IMR-90 (cell line): Measurements from ENCODE around the gene CHST10. TPM values are rescaled to one million over a fixed set of nuclear protein-coding genes. Genes with fewer than 3 reads are reported as not detected.

Experiments
- ATAC-seq: fragments of 200-7000 bp; cut with Tn5 transposase; 2 replicates; pipeline ENCODE4 v1.9.1; 2020; ENCODE audit warnings: low read depth, mild to moderate bottlenecking, moderate library complexity
- BruUV-seq: library from RNA; stranded (reverse); fragments of 400-500 nt; replicated peaks from 2 replicates; lab custom pipeline; 2021; lab: Mats Ljungman, UMichigan
- CTCF ChIA-PET: fragments of 300-600 bp; formaldehyde crosslinking; extraction: SDS; loops from one replicate; lab custom pipeline; 2021; ENCODE audit warnings: antibody characterized with exemption; lab: Yijun Ruan, JAX
- POLR2A ChIA-PET: fragments of 300-600 bp; sonication (Branson Sonifier 250); formaldehyde crosslinking; loops from one replicate; lab custom pipeline; 2022; ENCODE audit warnings: antibody characterized with exemption; ENCODE audit not compliant: unreplicated experiment; lab: Charles Lee
- DNase-seq: peaks from one replicate; pipeline ENCODE4 v3.0.0; 2013
- H2AFZ ChIP-seq: replicated peaks from 2 replicates; pipeline ENCODE3; 2013; ENCODE audit warnings: low read length, mild to moderate bottlenecking; ENCODE audit not compliant: poor library complexity
- H2AK5ac ChIP-seq: 2 replicates; pipeline ENCODE4 v1.6.1; 2013; ENCODE audit warnings: low read depth, low read length, inconsistent platforms
- H2AK9ac ChIP-seq: replicated peaks from 2 replicates; pipeline ENCODE3; 2013; ENCODE audit warnings: mild to moderate bottlenecking, low read depth, low read length, moderate library complexity; ENCODE audit not compliant: poor library complexity
- H2BK120ac ChIP-seq: 2 replicates; pipeline ENCODE4 v1.6.1; 2013; ENCODE audit warnings: low read depth, low read length, inconsistent platforms
- H2BK15ac ChIP-seq: 3 replicates; pipeline ENCODE4 v1.6.1; 2013; ENCODE audit warnings: low read depth, low read length, inconsistent platforms
- H2BK20ac ChIP-seq: 2 replicates; pipeline ENCODE4 v1.6.1; 2013; ENCODE audit warnings: low read depth, mild to moderate bottlenecking, inconsistent platforms, low read length, moderate library complexity
- H2BK5ac ChIP-seq: 2 replicates; pipeline ENCODE4 v1.6.1; 2013; ENCODE audit warnings: mild to moderate bottlenecking, low read depth, low read length, inconsistent platforms; ENCODE audit not compliant: poor library complexity, severe bottlenecking
- H3K14ac ChIP-seq: replicated peaks from 2 replicates; pipeline ENCODE4 v1.6.1; 2013; ENCODE audit warnings: low read depth, low read length, inconsistent platforms
- H3K18ac ChIP-seq: 2 replicates; pipeline ENCODE4 v1.6.1; 2013; ENCODE audit warnings: low read depth, low read length, control low read depth
- H3K23ac ChIP-seq: 2 replicates; pipeline ENCODE4 v1.6.1; 2013; ENCODE audit warnings: low read depth, low read length, inconsistent platforms
- H3K27ac ChIP-seq: 2 replicates; pipeline ENCODE4 v1.5.1; 2013; ENCODE audit warnings: mild to moderate bottlenecking, control low read depth, low read length; ENCODE audit not compliant: insufficient read depth
- H3K27me3 ChIP-seq: 2 replicates; pipeline ENCODE4 v1.6.1; 2013; ENCODE audit warnings: low read length; ENCODE audit not compliant: control insufficient read depth, insufficient read depth
- H3K36me3 ChIP-seq: 2 replicates; pipeline ENCODE4 v1.6.1; 2013; ENCODE audit warnings: low read length, mixed read lengths; ENCODE audit not compliant: control insufficient read depth, insufficient read depth
- H3K4ac ChIP-seq: 2 replicates; pipeline ENCODE4 v1.6.1; 2013; ENCODE audit warnings: low read depth, low read length, inconsistent platforms
- H3K4me1 ChIP-seq: 2 replicates; pipeline ENCODE4 v1.6.1; 2013; ENCODE audit warnings: low read length, mixed read lengths; ENCODE audit not compliant: control insufficient read depth, insufficient read depth
- H3K4me2 ChIP-seq: 2 replicates; pipeline ENCODE4 v1.6.1; 2013; ENCODE audit warnings: low read depth, mild to moderate bottlenecking, control low read depth, low read length, moderate library complexity
- H3K4me3 ChIP-seq: 2 replicates; pipeline ENCODE4 v1.5.1; 2013; ENCODE audit warnings: low read depth, mild to moderate bottlenecking, control low read depth, low read length, moderate library complexity; ENCODE audit not compliant: insufficient read depth
- H3K56ac ChIP-seq: 2 replicates; pipeline ENCODE4 v1.6.1; 2013; ENCODE audit warnings: low read length, inconsistent platforms; ENCODE audit not compliant: insufficient read depth; ENCODE audit errors: extremely low read depth
- H3K79me1 ChIP-seq, 2 experiments: 2 replicates each; pipeline ENCODE4 v1.6.1; 2013; ENCODE audit warnings: low read length in 2 of 2, inconsistent platforms in 1 of 2, low read depth in 1 of 2
- H3K9ac ChIP-seq: 2 replicates; pipeline ENCODE4 v1.6.1; 2013; ENCODE audit warnings: low read depth, low read length, control low read depth
- H3K9me1 ChIP-seq: 2 replicates; pipeline ENCODE4 v1.6.1; 2013; ENCODE audit warnings: low read length, inconsistent platforms; ENCODE audit not compliant: insufficient read depth
- H3K9me3 ChIP-seq: 2 replicates; pipeline ENCODE4 v1.6.1; 2013; ENCODE audit warnings: low read length; ENCODE audit not compliant: control insufficient read depth, insufficient read depth
- H4K20me1 ChIP-seq: 2 replicates; pipeline ENCODE4 v1.6.1; 2013; ENCODE audit warnings: low read length, inconsistent platforms; ENCODE audit not compliant: insufficient read depth
- H4K5ac ChIP-seq: 2 replicates; pipeline ENCODE4 v1.6.1; 2013; ENCODE audit warnings: mild to moderate bottlenecking, low read depth, low read length, control low read depth
- H4K8ac ChIP-seq, 2 experiments: 2 replicates each; pipeline ENCODE4 v1.6.1; 2013; ENCODE audit warnings: low read depth in 2 of 2, low read length in 2 of 2, control low read depth in 1 of 2, inconsistent platforms in 1 of 2
- H4K91ac ChIP-seq: 2 replicates; pipeline ENCODE4 v1.6.1; 2013; ENCODE audit warnings: low read depth, low read length, inconsistent platforms; ENCODE audit not compliant: insufficient read depth
- BHLHE40 ChIP-seq: fragments of 150-350 bp; IDR thresholded peaks from 2 replicates; pipeline ENCODE4 v1.6.1; 2016; ENCODE audit warnings: mild to moderate bottlenecking, low read depth, low read length
- CEBPB ChIP-seq: IDR thresholded peaks from 2 replicates; pipeline ENCODE4 v1.6.1; 2012; ENCODE audit warnings: low read depth, low read length, improper control_type of control experiment
- CHD1 ChIP-seq: IDR thresholded peaks from 2 replicates; pipeline ENCODE4 v1.6.1; 2012; ENCODE audit warnings: low read depth, low read length, improper control_type of control experiment
- FOS ChIP-seq: fragments of 150-350 bp; IDR thresholded peaks from 2 replicates; pipeline ENCODE4 v1.6.1; 2016; ENCODE audit warnings: low read depth, low read length
- MAFK ChIP-seq: IDR thresholded peaks from 2 replicates; pipeline ENCODE4 v1.6.1; 2012; ENCODE audit warnings: low read depth, low read length, improper control_type of control experiment
- MAZ ChIP-seq: IDR thresholded peaks from 2 replicates; pipeline ENCODE4 v1.6.1; 2012; ENCODE audit warnings: low read depth, mild to moderate bottlenecking, low read length, improper control_type of control experiment, moderate library complexity, borderline replicate concordance
- MXI1 ChIP-seq: IDR thresholded peaks from 2 replicates; pipeline ENCODE4 v1.6.1; 2012; ENCODE audit warnings: low read depth, mild to moderate bottlenecking, low read length, moderate library complexity, borderline replicate concordance
- NFE2L2 ChIP-seq: fragments of 150-350 bp; IDR thresholded peaks from 2 replicates; pipeline ENCODE4 v1.6.1; 2016; ENCODE audit warnings: low read depth, mild to moderate bottlenecking, low read length
- POLR2A ChIP-seq: IDR thresholded peaks from 2 replicates; pipeline ENCODE4 v1.6.1; 2012; ENCODE audit warnings: mild to moderate bottlenecking, low read depth, low read length
- RAD21 ChIP-seq: IDR thresholded peaks from 2 replicates; pipeline ENCODE4 v1.6.1; 2012; ENCODE audit warnings: low read length, improper control_type of control experiment
- RCOR1 ChIP-seq: IDR thresholded peaks from 2 replicates; pipeline ENCODE4 v1.6.1; 2012; ENCODE audit warnings: mild to moderate bottlenecking, low read length, improper control_type of control experiment; ENCODE audit not compliant: insufficient replicate concordance
- RFX5 ChIP-seq: IDR thresholded peaks from 2 replicates; pipeline ENCODE4 v1.8.0; 2012; ENCODE audit warnings: low read depth, mild to moderate bottlenecking, low read length, moderate library complexity
- SMC3 ChIP-seq: fragments of 150-350 bp; IDR thresholded peaks from 2 replicates; pipeline ENCODE4 v1.6.1; 2016; ENCODE audit warnings: low read depth, mild to moderate bottlenecking, antibody characterized with exemption, low read length, moderate library complexity
- USF2 ChIP-seq: fragments of 150-350 bp; IDR thresholded peaks from 2 replicates; pipeline ENCODE4 v1.6.1; 2017; ENCODE audit warnings: mild to moderate bottlenecking, antibody characterized with exemption, low read length, low read depth
- WGBS, 2 experiments: methylation state at CpG; one replicate each; pipeline versions ENCODE4 v1.1.5 to v1.1.7; 2013; ENCODE audit warnings: missing lambda C conversion rate in 2 of 2; ENCODE audit not compliant: insufficient read length in 1 of 2; ENCODE audit errors: extremely low coverage in 2 of 2; 5-methylcytosine and 5-hydroxymethylcytosine counted together
- dilution Hi-C: fragments of 300-500 bp; cut with HindIII; formaldehyde crosslinking; loops from one replicate; pipeline ENCODE4 v1.14.3; 2018; ENCODE audit warnings: low sequenced_read_pairs; ENCODE audit not compliant: unreplicated experiment
- in situ Hi-C: fragments of 300-500 bp; cut with MboI; formaldehyde crosslinking; loops from 3 replicates; pipeline ENCODE4 v1.14.3; 2019; ENCODE audit warnings: low sequenced_read_pairs, inconsistent platforms, mixed read lengths
- intact Hi-C: fragments of 100-400 bp; cut with micrococcal nuclease; formaldehyde crosslinking; loops from 2 replicates; pipeline ENCODE4 v1.10.0; 2022
- polyA plus RNA-seq, 3 experiments: library from polyadenylated mRNA; depleted of rRNA; stranded (reverse); fragments of >200 nt; gene quantifications; 2 replicates each; pipeline ENCODE4 v1.2.3, GENCODE V29; 2012; ENCODE audit warnings: low replicate concordance in 1 of 3
- total RNA-seq: library from RNA; depleted of rRNA; stranded (reverse); fragments of >200 nt; gene quantifications from 2 replicates; pipeline ENCODE4 v1.2.3, GENCODE V29; 2012
- TF ChIP-seq, protein P1 (sequence below): conservative IDR thresholded peaks from 2 replicates; pipeline ENCODE4 v1.5.1; 2012; ENCODE audit warnings: mild to moderate bottlenecking, low read depth, low read length, improper control_type of control experiment
- TF ChIP-seq, protein P2 (sequence below): fragments of 150-350 bp; IDR thresholded peaks from 2 replicates; pipeline ENCODE4 v1.6.1; 2016; ENCODE audit warnings: low read depth, mild to moderate bottlenecking, low read length, moderate library complexity, borderline replicate concordance

Gene CHST10
- total and polyA plus RNA-seq, 2 of the 4 experiments (the other 2 are of a cell fraction) = 6.9 to 8.6 TPM

DNA sequence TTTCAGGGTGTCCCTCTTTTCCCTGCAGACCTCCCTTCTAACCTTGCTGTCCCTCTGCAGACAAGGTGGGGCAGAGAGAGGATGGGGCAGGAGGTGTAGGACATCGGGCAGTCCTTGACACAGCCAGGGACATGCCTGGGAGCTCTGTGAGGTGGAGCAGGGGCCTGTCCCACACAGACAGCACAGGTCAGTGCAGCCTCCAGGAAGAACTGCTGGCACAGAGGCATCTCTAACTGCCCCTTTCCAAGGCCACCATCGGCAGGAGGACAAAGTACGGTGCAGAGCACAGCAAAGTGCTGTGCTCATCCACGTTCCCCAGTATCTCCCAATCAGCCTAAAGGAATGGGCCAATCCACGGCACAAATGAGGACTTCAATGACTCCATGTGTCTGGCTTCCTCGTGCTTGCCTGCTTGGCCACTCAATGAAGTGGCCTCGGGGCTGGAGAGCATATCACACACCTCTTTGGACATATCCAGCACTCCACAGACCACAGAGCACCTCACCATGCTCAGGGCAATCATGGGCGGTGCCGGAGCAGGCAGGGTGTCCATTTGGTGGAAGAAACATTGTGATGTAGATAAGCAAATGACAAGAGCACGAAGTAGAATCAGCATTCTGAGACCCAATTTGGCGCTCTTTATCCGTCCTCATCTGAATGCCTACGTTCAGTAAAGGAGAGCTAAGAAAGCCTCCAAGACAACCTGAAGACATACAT, 11.9 kb downstream of the CHST10 start:
- in situ Hi-C loops = no loop called here
- Histone ChIP-seq H3K27me3 (no peaks in the 10 kb centered on the region), H4K91ac (no peak overlapping the region), H3K4me2 (no peak overlapping the region), H4K20me1 (no peaks in the 10 kb centered on the region), H2BK120ac (no peak overlapping the region), H2BK20ac (no peak overlapping the region), H3K23ac (no peak overlapping the region), H3K36me3 (peaks cover 10% of the 10 kb centered on the region), H3K9me3 (no peaks in the 10 kb centered on the region), H3K14ac (no peak overlapping the region), H3K4ac (no peak overlapping the region), H3K4me1 (no peaks in the 10 kb centered on the region), H3K27ac (no peak overlapping the region), H2AK5ac (no peak overlapping the region), H4K5ac (no peak overlapping the region), H2BK5ac (no peak overlapping the region), H3K9me1 (0 out of 2 replicates have a peak, but pooled peaks cover 8% of the 10 kb centered on the region), H3K4me3 (no peak overlapping the region), H3K9ac (no peak overlapping the region), H2AFZ (no peak overlapping the region), H3K18ac (no peak overlapping the region), H3K79me1 (no peaks in the 10 kb centered on the region; a peak in 1 of 4 replicates), H2AK9ac (no peak overlapping the region), H4K8ac (no peak overlapping the region), H3K56ac (no peak overlapping the region), H2BK15ac (no peak overlapping the region)
- dilution Hi-C loops = no loop called here
- 97% methylated on average over 5 of the region's 13 CpGs; no CpG with 5 or more reads in 1 of the 2 experiments for WGBS, 2 experiments
- no TSS peak for BruUV-seq
- ChIA-PET POLR2A (no interaction called here), CTCF (no interaction called here)
- ATAC-seq (no peak), DNase-seq (no peak)
- TF ChIP-seq USF2 (no peak), MXI1 (no peak), MAZ (no peak), CEBPB (no peak), NFE2L2 (no peak), FOS (no peak), MAFK (no peak), RAD21 (no peak), POLR2A (no peak), CHD1 (no peak), SMC3 (no peak), RCOR1 (no peak), RFX5 (no peak), BHLHE40 (no peak)
- TF ChIP-seq, protein P1, sequence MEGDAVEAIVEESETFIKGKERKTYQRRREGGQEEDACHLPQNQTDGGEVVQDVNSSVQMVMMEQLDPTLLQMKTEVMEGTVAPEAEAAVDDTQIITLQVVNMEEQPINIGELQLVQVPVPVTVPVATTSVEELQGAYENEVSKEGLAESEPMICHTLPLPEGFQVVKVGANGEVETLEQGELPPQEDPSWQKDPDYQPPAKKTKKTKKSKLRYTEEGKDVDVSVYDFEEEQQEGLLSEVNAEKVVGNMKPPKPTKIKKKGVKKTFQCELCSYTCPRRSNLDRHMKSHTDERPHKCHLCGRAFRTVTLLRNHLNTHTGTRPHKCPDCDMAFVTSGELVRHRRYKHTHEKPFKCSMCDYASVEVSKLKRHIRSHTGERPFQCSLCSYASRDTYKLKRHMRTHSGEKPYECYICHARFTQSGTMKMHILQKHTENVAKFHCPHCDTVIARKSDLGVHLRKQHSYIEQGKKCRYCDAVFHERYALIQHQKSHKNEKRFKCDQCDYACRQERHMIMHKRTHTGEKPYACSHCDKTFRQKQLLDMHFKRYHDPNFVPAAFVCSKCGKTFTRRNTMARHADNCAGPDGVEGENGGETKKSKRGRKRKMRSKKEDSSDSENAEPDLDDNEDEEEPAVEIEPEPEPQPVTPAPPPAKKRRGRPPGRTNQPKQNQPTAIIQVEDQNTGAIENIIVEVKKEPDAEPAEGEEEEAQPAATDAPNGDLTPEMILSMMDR = no peak
- TF ChIP-seq, protein P2, sequence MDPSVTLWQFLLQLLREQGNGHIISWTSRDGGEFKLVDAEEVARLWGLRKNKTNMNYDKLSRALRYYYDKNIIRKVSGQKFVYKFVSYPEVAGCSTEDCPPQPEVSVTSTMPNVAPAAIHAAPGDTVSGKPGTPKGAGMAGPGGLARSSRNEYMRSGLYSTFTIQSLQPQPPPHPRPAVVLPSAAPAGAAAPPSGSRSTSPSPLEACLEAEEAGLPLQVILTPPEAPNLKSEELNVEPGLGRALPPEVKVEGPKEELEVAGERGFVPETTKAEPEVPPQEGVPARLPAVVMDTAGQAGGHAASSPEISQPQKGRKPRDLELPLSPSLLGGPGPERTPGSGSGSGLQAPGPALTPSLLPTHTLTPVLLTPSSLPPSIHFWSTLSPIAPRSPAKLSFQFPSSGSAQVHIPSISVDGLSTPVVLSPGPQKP = no peak
- intact Hi-C loops = no loop called here
